HCT116 (cell line): ENCODE results near the gene SEC22B.
"Not testable (repeated sequence)": the region's sequence is repeated elsewhere in the genome, so short reads cannot be mapped to it uniquely, and the experiment has no call there.

Experiments used
- ATF3 ChIP-seq: IDR thresholded peaks from 2 replicates; pipeline ENCODE4 v1.6.1; 2012
- CEBPB ChIP-seq: IDR thresholded peaks from 2 replicates; pipeline ENCODE4 v1.6.1; 2012; ENCODE audit warnings: low read depth
- CTCF ChIP-seq, 3 experiments: fragments of 200-600 bp in 1 of 3; sonication (generic) in 1 of 3; IDR thresholded peaks in 2 of 3; conservative IDR thresholded peaks in 1 of 3; 2 replicates each; pipeline ENCODE4 v1.5.1; 2012 to 2017; ENCODE audit warnings: low read depth in 2 of 3, low read length in 2 of 3, antibody characterized with exemption in 1 of 3, borderline replicate concordance in 1 of 3, control low read depth in 1 of 3, mild to moderate bottlenecking in 1 of 3, mixed read lengths in 1 of 3, mixed run types in 1 of 3, moderate library complexity in 1 of 3; ENCODE audit not compliant: insufficient read depth in 1 of 3
- EZH2 ChIP-seq: fragments of 200-600 bp; sonication (generic); IDR thresholded peaks from 2 replicates; pipeline ENCODE4 v1.6.1; 2017; ENCODE audit warnings: antibody characterized with exemption, mixed run types
- POLR2A ChIP-seq: IDR thresholded peaks from 2 replicates; pipeline ENCODE4 v1.7.0; 2011; ENCODE audit warnings: borderline replicate concordance; ENCODE audit not compliant: insufficient read depth, insufficient read length; ENCODE audit errors: extremely low read depth
- POLR2AphosphoS5 ChIP-seq: IDR thresholded peaks from 2 replicates; pipeline ENCODE4 v1.6.1; 2011; ENCODE audit warnings: mild to moderate bottlenecking, low read depth, low read length, moderate library complexity
- RAD21 ChIP-seq: IDR thresholded peaks from 2 replicates; pipeline ENCODE4 v1.6.1; 2012; ENCODE audit warnings: low read depth, mild to moderate bottlenecking
- YY1 ChIP-seq: IDR thresholded peaks from 2 replicates; pipeline ENCODE4 v1.6.1; 2011; ENCODE audit warnings: low read length, low read depth, moderate library complexity, mild to moderate bottlenecking; ENCODE audit not compliant: insufficient replicate concordance; ENCODE audit errors: extremely low read depth
- ZBTB33 ChIP-seq: IDR thresholded peaks from 2 replicates; pipeline ENCODE4 v1.6.1; 2011; ENCODE audit warnings: mild to moderate bottlenecking, low read length, moderate library complexity; ENCODE audit not compliant: insufficient replicate concordance; ENCODE audit errors: extremely low read depth
- ZFX ChIP-seq: fragments of 450-650 bp; IDR thresholded peaks from 2 replicates; pipeline ENCODE4 v1.6.1; 2017

GRCh38 chr1:120182176-120182707 is 5.9 kb upstream of the SEC22B start:
- TF ChIP-seq YY1; CTCF (IDR thresholded peaks at IDR 0.05 in 2 of 3, conservative IDR thresholded peaks at IDR 0.05 in 1 of 3; ENCODE audit: borderline replicate concordance in 1 of 3, insufficient read depth in 1 of 3, low read depth in 2 of 3, low read length in 2 of 3); POLR2AphosphoS5; RAD21; POLR2A; ATF3; ZFX; CEBPB; EZH2; ZBTB33: not testable (repeated sequence)
